ENCODE measurements around the gene PPIB.
"Not testable (repeated sequence)": the region's sequence is repeated elsewhere in the genome, so short reads cannot be mapped to it uniquely, and the experiment has no call there.

PPIB gene

DNA sequence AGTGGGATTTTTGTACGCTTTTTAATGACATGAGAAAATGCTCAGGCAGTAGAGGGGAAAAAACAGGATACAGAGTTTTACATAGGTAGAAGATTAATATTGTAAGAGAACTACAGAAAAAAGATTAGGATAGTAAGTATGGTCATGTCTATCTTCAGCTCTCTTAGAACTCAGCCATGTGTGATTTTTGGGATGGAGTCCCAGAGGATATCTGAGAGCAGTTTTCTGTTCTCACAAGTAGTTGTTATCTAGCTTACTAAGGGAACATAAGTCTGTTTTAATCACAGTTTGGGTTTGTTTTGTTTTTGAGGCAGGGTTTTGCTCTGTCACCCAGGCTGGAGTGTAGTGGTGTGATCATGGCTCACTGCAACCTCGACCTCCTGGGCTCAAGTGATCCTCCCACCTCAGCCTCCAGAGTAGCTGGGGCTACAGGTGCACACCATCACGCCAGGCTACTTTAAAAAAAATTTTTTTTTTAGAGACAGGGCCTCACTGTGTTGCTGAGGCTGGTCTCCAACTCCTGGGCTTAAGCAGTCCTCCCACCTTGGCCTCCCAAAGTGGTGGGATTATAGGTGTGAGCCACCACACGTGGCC is 52.6 kb downstream of the PPIB start:
- H3K27ac ChIP-seq (ENCODE audit: extremely low read depth, low read depth, low read length); POLR2A ChIA-PET; H3K4me1 ChIP-seq (ENCODE audit: control insufficient read depth, insufficient read depth, low read length); H3K9me3 ChIP-seq (ENCODE audit: control insufficient read depth, insufficient read depth, low read depth, low read length); H3K4me3 ChIP-seq (ENCODE audit: low read depth, low read length); CTCF ChIA-PET: not testable (repeated sequence)
- TF ChIP-seq, protein P1, sequence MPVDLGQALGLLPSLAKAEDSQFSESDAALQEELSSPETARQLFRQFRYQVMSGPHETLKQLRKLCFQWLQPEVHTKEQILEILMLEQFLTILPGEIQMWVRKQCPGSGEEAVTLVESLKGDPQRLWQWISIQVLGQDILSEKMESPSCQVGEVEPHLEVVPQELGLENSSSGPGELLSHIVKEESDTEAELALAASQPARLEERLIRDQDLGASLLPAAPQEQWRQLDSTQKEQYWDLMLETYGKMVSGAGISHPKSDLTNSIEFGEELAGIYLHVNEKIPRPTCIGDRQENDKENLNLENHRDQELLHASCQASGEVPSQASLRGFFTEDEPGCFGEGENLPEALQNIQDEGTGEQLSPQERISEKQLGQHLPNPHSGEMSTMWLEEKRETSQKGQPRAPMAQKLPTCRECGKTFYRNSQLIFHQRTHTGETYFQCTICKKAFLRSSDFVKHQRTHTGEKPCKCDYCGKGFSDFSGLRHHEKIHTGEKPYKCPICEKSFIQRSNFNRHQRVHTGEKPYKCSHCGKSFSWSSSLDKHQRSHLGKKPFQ (tag by site-specific recombination; IDR thresholded peaks at IDR 0.05), result peak; percentile 51; the same call in 1 of the 2 replicates
- TF ChIP-seq, protein P2, sequence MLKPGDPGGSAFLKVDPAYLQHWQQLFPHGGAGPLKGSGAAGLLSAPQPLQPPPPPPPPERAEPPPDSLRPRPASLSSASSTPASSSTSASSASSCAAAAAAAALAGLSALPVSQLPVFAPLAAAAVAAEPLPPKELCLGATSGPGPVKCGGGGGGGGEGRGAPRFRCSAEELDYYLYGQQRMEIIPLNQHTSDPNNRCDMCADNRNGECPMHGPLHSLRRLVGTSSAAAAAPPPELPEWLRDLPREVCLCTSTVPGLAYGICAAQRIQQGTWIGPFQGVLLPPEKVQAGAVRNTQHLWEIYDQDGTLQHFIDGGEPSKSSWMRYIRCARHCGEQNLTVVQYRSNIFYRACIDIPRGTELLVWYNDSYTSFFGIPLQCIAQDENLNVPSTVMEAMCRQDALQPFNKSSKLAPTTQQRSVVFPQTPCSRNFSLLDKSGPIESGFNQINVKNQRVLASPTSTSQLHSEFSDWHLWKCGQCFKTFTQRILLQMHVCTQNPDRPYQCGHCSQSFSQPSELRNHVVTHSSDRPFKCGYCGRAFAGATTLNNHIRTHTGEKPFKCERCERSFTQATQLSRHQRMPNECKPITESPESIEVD (tag by site-specific recombination; IDR thresholded peaks at IDR 0.05), result peak; percentile 40; the same call in 1 of the 2 replicates
- peaks cover 0 to 28% of the 10 kb centered on the region in 2 experiments for H3K36me3 ChIP-seq (ENCODE audit: control insufficient read depth in 2 of 2, insufficient read depth in 1 of 2, low read length in 2 of 2)

DNA sequence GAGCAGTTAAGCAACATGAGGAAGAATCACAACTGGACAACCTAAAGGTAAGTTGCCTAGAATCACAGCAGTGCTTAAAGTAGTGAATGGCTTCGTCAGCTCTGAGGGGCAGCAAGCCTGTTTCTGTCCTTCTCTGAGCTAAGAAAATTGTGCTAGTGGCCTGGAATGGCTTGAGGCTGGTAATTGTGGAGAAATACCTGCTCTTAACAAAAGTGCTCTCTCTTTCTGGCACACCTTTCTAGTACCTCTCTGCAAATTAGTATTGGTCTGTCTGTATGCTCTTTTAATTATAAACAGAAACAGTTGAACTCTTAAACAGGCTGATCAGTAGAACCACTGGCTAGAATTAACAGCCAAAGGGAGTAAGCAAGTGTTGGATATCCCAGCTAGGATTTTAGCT is 55.5 kb downstream of the PPIB start:
- Histone ChIP-seq H3K36me3 (ENCODE audit: control insufficient read depth in 2 of 2, insufficient read depth in 1 of 2, low read length in 2 of 2) (peaks cover 0 to 4% of the 10 kb centered on the region in 2 experiments; a peak in 1 of 3 replicates), H3K27ac (ENCODE audit: extremely low read depth, low read depth, low read length) (no peak overlapping the region), H3K4me1 (ENCODE audit: control insufficient read depth, insufficient read depth, low read length) (no peaks in the 10 kb centered on the region), H3K9me3 (ENCODE audit: control insufficient read depth, insufficient read depth, low read depth, low read length) (no peaks in the 10 kb centered on the region), H3K4me3 (ENCODE audit: low read depth, low read length) (no peak overlapping the region)
- ChIA-PET CTCF (no interaction called here), POLR2A (no interaction called here)
- no peak for TF ChIP-seq ZNF155 (tag by site-specific recombination; IDR thresholded peaks at IDR 0.05)
- TF ChIP-seq ZEB2 (tag by site-specific recombination; IDR thresholded peaks at IDR 0.05), result no peak
- TF ChIP-seq, protein P3, sequence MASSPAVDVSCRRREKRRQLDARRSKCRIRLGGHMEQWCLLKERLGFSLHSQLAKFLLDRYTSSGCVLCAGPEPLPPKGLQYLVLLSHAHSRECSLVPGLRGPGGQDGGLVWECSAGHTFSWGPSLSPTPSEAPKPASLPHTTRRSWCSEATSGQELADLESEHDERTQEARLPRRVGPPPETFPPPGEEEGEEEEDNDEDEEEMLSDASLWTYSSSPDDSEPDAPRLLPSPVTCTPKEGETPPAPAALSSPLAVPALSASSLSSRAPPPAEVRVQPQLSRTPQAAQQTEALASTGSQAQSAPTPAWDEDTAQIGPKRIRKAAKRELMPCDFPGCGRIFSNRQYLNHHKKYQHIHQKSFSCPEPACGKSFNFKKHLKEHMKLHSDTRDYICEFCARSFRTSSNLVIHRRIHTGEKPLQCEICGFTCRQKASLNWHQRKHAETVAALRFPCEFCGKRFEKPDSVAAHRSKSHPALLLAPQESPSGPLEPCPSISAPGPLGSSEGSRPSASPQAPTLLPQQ (tag by site-specific recombination; IDR thresholded peaks at IDR 0.05), result no peak
- TF ChIP-seq ZNF473 (tag by site-specific recombination; IDR thresholded peaks at IDR 0.05), result no peak
- no peak for TF ChIP-seq ZNF830 (tag by site-specific recombination; IDR thresholded peaks at IDR 0.05; ENCODE audit: low read depth)
- no peak for TF ChIP-seq SP7 (tag by site-specific recombination; IDR thresholded peaks at IDR 0.05)
- no peak for TF ChIP-seq ZNF433 (tag by site-specific recombination; IDR thresholded peaks at IDR 0.05; ENCODE audit: low read depth)
- TF ChIP-seq, protein P4, sequence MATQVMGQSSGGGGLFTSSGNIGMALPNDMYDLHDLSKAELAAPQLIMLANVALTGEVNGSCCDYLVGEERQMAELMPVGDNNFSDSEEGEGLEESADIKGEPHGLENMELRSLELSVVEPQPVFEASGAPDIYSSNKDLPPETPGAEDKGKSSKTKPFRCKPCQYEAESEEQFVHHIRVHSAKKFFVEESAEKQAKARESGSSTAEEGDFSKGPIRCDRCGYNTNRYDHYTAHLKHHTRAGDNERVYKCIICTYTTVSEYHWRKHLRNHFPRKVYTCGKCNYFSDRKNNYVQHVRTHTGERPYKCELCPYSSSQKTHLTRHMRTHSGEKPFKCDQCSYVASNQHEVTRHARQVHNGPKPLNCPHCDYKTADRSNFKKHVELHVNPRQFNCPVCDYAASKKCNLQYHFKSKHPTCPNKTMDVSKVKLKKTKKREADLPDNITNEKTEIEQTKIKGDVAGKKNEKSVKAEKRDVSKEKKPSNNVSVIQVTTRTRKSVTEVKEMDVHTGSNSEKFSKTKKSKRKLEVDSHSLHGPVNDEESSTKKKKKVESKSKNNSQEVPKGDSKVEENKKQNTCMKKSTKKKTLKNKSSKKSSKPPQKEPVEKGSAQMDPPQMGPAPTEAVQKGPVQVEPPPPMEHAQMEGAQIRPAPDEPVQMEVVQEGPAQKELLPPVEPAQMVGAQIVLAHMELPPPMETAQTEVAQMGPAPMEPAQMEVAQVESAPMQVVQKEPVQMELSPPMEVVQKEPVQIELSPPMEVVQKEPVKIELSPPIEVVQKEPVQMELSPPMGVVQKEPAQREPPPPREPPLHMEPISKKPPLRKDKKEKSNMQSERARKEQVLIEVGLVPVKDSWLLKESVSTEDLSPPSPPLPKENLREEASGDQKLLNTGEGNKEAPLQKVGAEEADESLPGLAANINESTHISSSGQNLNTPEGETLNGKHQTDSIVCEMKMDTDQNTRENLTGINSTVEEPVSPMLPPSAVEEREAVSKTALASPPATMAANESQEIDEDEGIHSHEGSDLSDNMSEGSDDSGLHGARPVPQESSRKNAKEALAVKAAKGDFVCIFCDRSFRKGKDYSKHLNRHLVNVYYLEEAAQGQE (tag by site-specific recombination; IDR thresholded peaks at IDR 0.05), result no peak
- no peak for TF ChIP-seq ZNF19 (tag by site-specific recombination; IDR thresholded peaks at IDR 0.05; ENCODE audit: low read depth)
